Neuronal stem cell (in vitro differentiated cells): ENCODE results near the gene KLHL5. TPM values are rescaled to one million over a fixed set of nuclear protein-coding genes. Genes with fewer than 3 reads are reported as not detected.

ENCODE experiments used
- DNase-seq: peaks from one replicate; pipeline ENCODE4 v3.0.0-alpha.2; 2013; ENCODE audit warnings: low spot score
- H2AFZ ChIP-seq: one replicate; pipeline ENCODE4 v1.6.1; 2013; ENCODE audit warnings: mild to moderate bottlenecking, low read length, inconsistent platforms
- H2AK5ac ChIP-seq: 2 replicates; pipeline ENCODE4 v1.6.1; 2013; ENCODE audit warnings: low read depth, mild to moderate bottlenecking, inconsistent platforms, low read length, moderate library complexity, mixed read lengths
- H2BK120ac ChIP-seq: 2 replicates; pipeline ENCODE4 v1.6.1; 2013; ENCODE audit warnings: low read depth, mild to moderate bottlenecking, inconsistent platforms, low read length, moderate library complexity, mixed read lengths
- H2BK12ac ChIP-seq: one replicate; pipeline ENCODE4 v1.6.1; 2013; ENCODE audit warnings: low read length, inconsistent platforms
- H2BK15ac ChIP-seq: 2 replicates; pipeline ENCODE4 v1.6.1; 2013; ENCODE audit warnings: mild to moderate bottlenecking, low read length, inconsistent platforms, mixed read lengths
- H2BK5ac ChIP-seq: one replicate; pipeline ENCODE4 v1.6.1; 2013; ENCODE audit warnings: inconsistent platforms, mild to moderate bottlenecking, low read length, moderate library complexity
- H3K14ac ChIP-seq: one replicate; pipeline ENCODE4 v1.6.1; 2013; ENCODE audit warnings: low read length, inconsistent platforms
- H3K18ac ChIP-seq: 2 replicates; pipeline ENCODE4 v1.6.1; 2013; ENCODE audit warnings: low read length, inconsistent platforms
- H3K23ac ChIP-seq: 2 replicates; pipeline ENCODE4 v1.6.1; 2013; ENCODE audit warnings: low read depth, mild to moderate bottlenecking, mixed read lengths, low read length, inconsistent platforms; ENCODE audit not compliant: poor library complexity
- H3K27ac ChIP-seq: replicated peaks from 3 replicates; pipeline ENCODE4 v1.5.1; 2013; ENCODE audit warnings: low read length, inconsistent platforms
- H3K27me3 ChIP-seq, 3 experiments: 2 replicates each; pipeline ENCODE4 v1.6.1; 2013; ENCODE audit warnings: low read length in 3 of 3, mild to moderate bottlenecking in 2 of 3, inconsistent platforms in 1 of 3, low read depth in 1 of 3, mixed read lengths in 1 of 3, moderate library complexity in 1 of 3; ENCODE audit not compliant: control insufficient read depth in 3 of 3, insufficient read depth in 3 of 3
- H3K36me3 ChIP-seq, 2 donors: replicated peaks in 1 of 2; 2 replicates each; pipeline ENCODE4 v1.6.1; 2013; ENCODE audit warnings: low read length in 2 of 2; ENCODE audit not compliant: control insufficient read depth in 2 of 2, insufficient read depth in 2 of 2
- H3K4ac ChIP-seq: 2 replicates; pipeline ENCODE4 v1.6.1; 2013; ENCODE audit warnings: inconsistent platforms, mild to moderate bottlenecking, low read length, moderate library complexity
- H3K4me1 ChIP-seq, 2 donors: 1 replicate in 1 of 2; 2 replicates in 1 of 2; pipeline ENCODE4 v1.6.1; 2013; ENCODE audit warnings: low read length in 2 of 2, low read depth in 1 of 2; ENCODE audit not compliant: control insufficient read depth in 2 of 2, insufficient read depth in 1 of 2
- H3K4me2 ChIP-seq: one replicate; pipeline ENCODE4 v1.6.1; 2013; ENCODE audit warnings: mild to moderate bottlenecking, low read length, inconsistent platforms; ENCODE audit not compliant: insufficient read depth, poor library complexity, severe bottlenecking
- H3K4me3 ChIP-seq, 2 donors: 2 replicates each; pipeline ENCODE4 v1.5.1; 2013; ENCODE audit warnings: low read length in 2 of 2, mild to moderate bottlenecking in 2 of 2, inconsistent platforms in 1 of 2, moderate library complexity in 1 of 2
- H3K79me1 ChIP-seq: one replicate; pipeline ENCODE4 v1.6.1; 2013; ENCODE audit warnings: low read depth, mild to moderate bottlenecking, inconsistent platforms, low read length, moderate library complexity
- H3K9ac ChIP-seq: one replicate; pipeline ENCODE4 v1.6.1; 2013; ENCODE audit warnings: mild to moderate bottlenecking, low read depth, low read length, inconsistent platforms; ENCODE audit not compliant: poor library complexity
- H3K9me3 ChIP-seq, 2 donors: replicated peaks in 1 of 2; 2 replicates each; pipeline versions ENCODE3 to v1.6.1; 2013; ENCODE audit warnings: low read length in 2 of 2, mild to moderate bottlenecking in 2 of 2, inconsistent platforms in 1 of 2, low read depth in 1 of 2, mixed read lengths in 1 of 2, moderate library complexity in 1 of 2; ENCODE audit not compliant: control insufficient read depth in 2 of 2, insufficient read depth in 1 of 2
- H4K8ac ChIP-seq: one replicate; pipeline ENCODE4 v1.6.1; 2013; ENCODE audit warnings: low read depth, mild to moderate bottlenecking, inconsistent platforms, low read length, moderate library complexity
- H4K91ac ChIP-seq: one replicate; pipeline ENCODE4 v1.6.1; 2013; ENCODE audit warnings: low read length, low read depth, mild to moderate bottlenecking, inconsistent platforms; ENCODE audit not compliant: poor library complexity
- WGBS, 2 donors: extraction: QIAGEN DNeasy Blood & Tissue Kit; methylation state at CpG; one replicate each; pipeline ENCODE4 v1.1.7; 2013; ENCODE audit warnings: missing lambda C conversion rate in 2 of 2, mixed read lengths in 1 of 2; ENCODE audit not compliant: insufficient read length in 2 of 2, insufficient replicate concordance in 1 of 2; ENCODE audit errors: extremely low coverage in 2 of 2; 5-methylcytosine and 5-hydroxymethylcytosine counted together
- polyA plus RNA-seq, 2 experiments: library from polyadenylated mRNA; stranded (reverse); fragments of 200-250 nt; gene quantifications; one replicate each; pipeline ENCODE4 v1.2.3, GENCODE V29; 2013

The KLHL5 gene
- 31.5 TPM for polyA plus RNA-seq (2013, experiment 1 of 2)
- polyA plus RNA-seq (2013, experiment 2 of 2), result 30.7 TPM

DNA sequence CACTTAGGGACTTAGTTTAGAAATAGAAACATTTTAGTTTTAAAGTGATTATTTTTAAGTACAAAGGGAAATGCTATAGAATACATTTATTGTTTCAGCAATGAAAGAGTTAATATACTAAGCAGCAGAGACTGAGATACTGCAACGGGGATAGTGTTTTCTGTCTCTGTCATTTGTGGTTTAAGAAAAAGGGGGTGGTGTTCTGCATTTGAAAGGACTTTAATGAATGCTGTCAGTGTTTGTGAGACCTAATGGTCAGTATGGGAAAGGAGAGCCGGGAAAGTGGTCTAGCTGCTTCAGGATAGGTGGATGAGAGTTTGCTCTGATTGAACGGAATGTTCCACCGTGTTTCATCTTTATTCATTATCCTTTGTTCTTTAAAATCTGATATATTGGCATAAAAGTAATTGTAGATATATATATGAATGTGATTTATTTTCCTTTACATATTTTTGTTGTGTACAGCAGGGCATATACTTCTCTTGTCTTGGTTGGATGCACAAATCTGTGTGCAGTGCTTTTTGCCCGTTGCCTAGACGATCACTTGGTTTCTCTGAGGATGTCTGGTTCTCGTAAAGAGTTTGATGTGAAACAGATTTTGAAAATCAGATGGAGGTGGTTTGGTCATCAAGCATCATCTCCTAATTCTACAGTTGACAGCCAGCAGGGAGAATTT, at the start of gene KLHL5:
Gene KLHL5 (plus strand): TSS at position 139 of the 676 bp plus-strand sequence. CDS start 421 bp downstream, at position 560.
- Histone ChIP-seq H3K9me3 (no peaks in the 10 kb centered on the region), H2BK120ac (no peak within 1 kb of the TSS), H3K27me3 (no peaks in the 10 kb centered on the region), H3K9ac (no peak within 1 kb of the TSS), H3K79me1 (no peaks in the 10 kb centered on the region), H3K4me1 (peaks cover 4% of the 10 kb centered on the region in 2 donors), H4K8ac (no peak within 1 kb of the TSS), H3K36me3 (no peaks in the 10 kb centered on the region), H3K4ac (no peak within 1 kb of the TSS), H2BK15ac (no peak within 1 kb of the TSS), H2AK5ac (no peak within 1 kb of the TSS), H2BK5ac (no peak within 1 kb of the TSS), H3K18ac (peak within 1 kb of the TSS; percentile 53), H3K14ac (no peak within 1 kb of the TSS), H2AFZ (peak within 1 kb of the TSS; percentile 64), H3K4me2 (peak within 1 kb of the TSS; percentile 58), H2BK12ac (no peak within 1 kb of the TSS), H4K91ac (no peak within 1 kb of the TSS), H3K27ac (peak within 1 kb of the TSS; percentile 45), H3K23ac (no peak within 1 kb of the TSS), H3K4me3 (peak within 1 kb of the TSS; percentile 49 to 53)
- DNase-seq, result peak; percentile 43
- no CpG with 5 or more reads among the region's 7 CpGs for WGBS, 2 donors

DNA sequence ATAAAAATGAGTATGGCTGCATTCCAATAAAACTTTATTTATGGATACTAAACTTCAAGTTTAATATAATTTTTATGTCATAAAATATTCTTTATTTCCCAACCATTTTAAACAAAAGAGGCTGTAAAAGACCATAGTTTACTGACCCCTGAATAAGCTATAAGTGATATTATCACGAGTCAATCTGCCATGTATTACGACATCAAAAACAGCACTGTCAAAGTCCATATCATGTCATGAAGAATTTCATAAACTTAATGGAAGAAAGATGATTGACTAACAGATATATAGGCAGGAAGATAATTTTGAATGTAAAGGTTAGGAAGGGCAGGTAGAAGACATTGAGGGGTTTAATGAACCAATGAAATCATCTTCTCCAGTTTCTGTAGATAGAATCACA, 48.0 kb upstream of the KLHL5 start:
- WGBS, 2 donors, result no CpG with 5 or more reads among the region's 2 CpGs
- Histone ChIP-seq H3K4ac (no peak overlapping the region), H3K14ac (no peak overlapping the region), H3K9me3 (no peaks in the 10 kb centered on the region), H3K4me1 (no peaks in the 10 kb centered on the region), H3K27ac (no peak overlapping the region), H2AK5ac (no peak overlapping the region), H3K79me1 (no peaks in the 10 kb centered on the region), H2BK12ac (no peak overlapping the region), H3K18ac (no peak overlapping the region), H3K4me3 (no peak overlapping the region), H2BK5ac (no peak overlapping the region), H3K4me2 (no peak overlapping the region), H2BK15ac (no peak overlapping the region), H3K27me3 (no peaks in the 10 kb centered on the region), H3K36me3 (no peaks in the 10 kb centered on the region), H4K8ac (no peak overlapping the region), H3K23ac (no peak overlapping the region), H4K91ac (no peak overlapping the region), H2BK120ac (no peak overlapping the region), H2AFZ (no peak overlapping the region), H3K9ac (no peak overlapping the region)
- DNase-seq, result no peak

DNA sequence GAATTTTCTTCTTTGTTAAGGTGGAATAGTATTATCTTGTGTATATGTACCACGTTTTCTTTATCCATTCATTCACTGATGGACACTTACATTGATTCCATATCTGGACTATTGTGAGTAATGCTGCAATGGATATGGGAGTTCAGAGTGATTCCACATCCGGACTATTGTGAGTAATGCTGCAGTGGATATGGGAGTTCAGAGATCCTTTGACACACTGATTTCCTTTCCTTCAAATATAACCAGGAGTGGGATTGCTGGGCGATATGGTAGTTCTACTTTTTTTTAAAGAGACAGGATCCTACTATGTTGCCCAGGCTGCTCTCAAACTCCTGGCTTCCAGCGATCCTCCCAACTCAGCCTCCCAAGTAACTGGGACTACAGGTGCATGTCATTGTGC, 41.9 kb upstream of the KLHL5 start:
- no peak overlapping the region for H3K18ac ChIP-seq
- no peak overlapping the region for H3K27ac ChIP-seq
- H2AK5ac ChIP-seq, result no peak overlapping the region
- no peaks in the 10 kb centered on the region for H3K4me1 ChIP-seq
- H3K23ac ChIP-seq, result no peak overlapping the region
- H2BK120ac ChIP-seq, result no peak overlapping the region
- no peaks in the 10 kb centered on the region for H3K27me3 ChIP-seq
- no peak overlapping the region for H3K4me2 ChIP-seq
- H3K4me3 ChIP-seq, result no peak overlapping the region
- no peak overlapping the region for H2BK5ac ChIP-seq
- no peaks in the 10 kb centered on the region for H3K36me3 ChIP-seq
- WGBS, 2 donors, result no CpG with 5 or more reads among the region's 4 CpGs
- H2BK15ac ChIP-seq, result no peak overlapping the region
- H4K8ac ChIP-seq, result no peak overlapping the region
- DNase-seq, result no peak
- no peaks in the 10 kb centered on the region for H3K9me3 ChIP-seq
- no peak overlapping the region for H3K4ac ChIP-seq
- no peak overlapping the region for H2AFZ ChIP-seq
- no peak overlapping the region for H3K9ac ChIP-seq
- H4K91ac ChIP-seq, result no peak overlapping the region
- no peak overlapping the region for H3K14ac ChIP-seq
- no peak overlapping the region for H2BK12ac ChIP-seq
- H3K79me1 ChIP-seq, result no peaks in the 10 kb centered on the region

GRCh38 chr4:39021631-39022030, 40.4 kb upstream of the KLHL5 start:
- Histone ChIP-seq H3K18ac (no peak overlapping the region), H3K36me3 (no peaks in the 10 kb centered on the region), H2BK120ac (no peak overlapping the region), H3K27me3 (no peaks in the 10 kb centered on the region), H2AFZ (no peak overlapping the region), H3K79me1 (no peaks in the 10 kb centered on the region), H3K4me2 (no peak overlapping the region), H3K4me1 (no peaks in the 10 kb centered on the region), H2BK12ac (no peak overlapping the region), H4K91ac (no peak overlapping the region), H2BK5ac (no peak overlapping the region), H3K4ac (no peak overlapping the region), H3K14ac (no peak overlapping the region), H3K9me3 (no peaks in the 10 kb centered on the region), H2BK15ac (no peak overlapping the region), H3K4me3 (no peak overlapping the region), H2AK5ac (no peak overlapping the region), H3K27ac (no peak overlapping the region), H4K8ac (no peak overlapping the region), H3K9ac (no peak overlapping the region), H3K23ac (no peak overlapping the region)
- DNase-seq, result no peak
- WGBS, 2 donors, result no CpG with 5 or more reads among the region's 3 CpGs
